ENCODE measurements around the gene RAB25.

The RAB25 gene

DNA sequence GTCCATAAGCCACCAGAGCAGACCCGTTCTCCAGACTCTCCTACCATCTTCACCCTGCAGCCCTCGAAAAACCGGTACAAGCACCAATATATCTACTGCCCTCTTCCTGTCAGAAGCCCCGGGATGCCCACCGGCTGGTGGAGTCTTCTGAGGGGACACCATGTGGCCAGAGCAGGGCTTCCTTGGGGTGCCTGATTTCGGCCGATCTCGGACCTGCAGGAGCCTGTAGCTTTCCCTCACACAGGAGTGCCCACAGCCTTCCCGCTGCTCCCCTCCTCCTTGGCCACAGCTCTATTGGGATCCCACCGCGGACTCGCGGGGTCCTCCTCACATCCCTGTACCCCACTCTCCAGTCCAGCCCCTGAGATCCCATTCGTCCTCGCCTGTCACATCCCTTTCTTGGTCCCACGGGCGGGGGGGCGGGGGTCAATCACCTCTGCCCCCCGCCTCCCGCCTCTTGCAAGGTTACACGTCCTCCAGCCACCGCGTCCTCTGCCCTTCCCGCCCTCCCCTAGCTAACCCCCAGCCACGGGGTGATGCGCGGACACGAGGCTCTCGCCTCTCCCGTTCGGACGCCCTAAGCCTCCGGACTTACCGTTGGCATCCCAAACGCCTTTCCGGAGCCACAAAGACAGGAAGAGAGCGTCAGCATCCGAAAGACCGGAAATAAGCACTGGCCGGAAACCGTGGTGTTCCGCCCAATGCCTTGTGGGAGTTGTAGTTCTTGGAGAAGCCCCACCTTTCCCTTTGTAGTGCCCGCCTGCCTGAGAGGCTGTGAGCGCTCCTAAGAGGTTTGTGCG, 40.5 kb upstream of the RAB25 start, which contains the start of gene SSR2 (continued):
- no peak for TF ChIP-seq REPIN1 (tag by site-specific recombination; IDR thresholded peaks at IDR 0.05; ENCODE audit: low read depth)
- peak; percentile 28; the same call in 1 of the 2 replicates for TF ChIP-seq GLIS2 (tag by site-specific recombination; IDR thresholded peaks at IDR 0.05)
- no peak for TF ChIP-seq MYNN (tag by site-specific recombination; IDR thresholded peaks at IDR 0.05; ENCODE audit: borderline replicate concordance)
- no peak for TF ChIP-seq ZNF169 (tag by site-specific recombination; IDR thresholded peaks at IDR 0.05)
- TF ChIP-seq, protein P1, sequence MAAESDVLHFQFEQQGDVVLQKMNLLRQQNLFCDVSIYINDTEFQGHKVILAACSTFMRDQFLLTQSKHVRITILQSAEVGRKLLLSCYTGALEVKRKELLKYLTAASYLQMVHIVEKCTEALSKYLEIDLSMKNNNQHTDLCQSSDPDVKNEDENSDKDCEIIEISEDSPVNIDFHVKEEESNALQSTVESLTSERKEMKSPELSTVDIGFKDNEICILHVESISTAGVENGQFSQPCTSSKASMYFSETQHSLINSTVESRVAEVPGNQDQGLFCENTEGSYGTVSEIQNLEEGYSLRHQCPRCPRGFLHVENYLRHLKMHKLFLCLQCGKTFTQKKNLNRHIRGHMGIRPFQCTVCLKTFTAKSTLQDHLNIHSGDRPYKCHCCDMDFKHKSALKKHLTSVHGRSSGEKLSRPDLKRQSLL (tag by site-specific recombination; IDR thresholded peaks at IDR 0.05) = no peak
- peak; percentile 71 for TF ChIP-seq SP3 (tag by site-specific recombination; IDR thresholded peaks at IDR 0.05)
- no peak for TF ChIP-seq ZNF121 (tag by site-specific recombination; IDR thresholded peaks at IDR 0.05)
- TF ChIP-seq, protein P2, sequence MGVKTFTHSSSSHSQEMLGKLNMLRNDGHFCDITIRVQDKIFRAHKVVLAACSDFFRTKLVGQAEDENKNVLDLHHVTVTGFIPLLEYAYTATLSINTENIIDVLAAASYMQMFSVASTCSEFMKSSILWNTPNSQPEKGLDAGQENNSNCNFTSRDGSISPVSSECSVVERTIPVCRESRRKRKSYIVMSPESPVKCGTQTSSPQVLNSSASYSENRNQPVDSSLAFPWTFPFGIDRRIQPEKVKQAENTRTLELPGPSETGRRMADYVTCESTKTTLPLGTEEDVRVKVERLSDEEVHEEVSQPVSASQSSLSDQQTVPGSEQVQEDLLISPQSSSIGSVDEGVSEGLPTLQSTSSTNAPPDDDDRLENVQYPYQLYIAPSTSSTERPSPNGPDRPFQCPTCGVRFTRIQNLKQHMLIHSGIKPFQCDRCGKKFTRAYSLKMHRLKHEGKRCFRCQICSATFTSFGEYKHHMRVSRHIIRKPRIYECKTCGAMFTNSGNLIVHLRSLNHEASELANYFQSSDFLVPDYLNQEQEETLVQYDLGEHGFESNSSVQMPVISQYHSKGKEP (tag by site-specific recombination; IDR thresholded peaks at IDR 0.05) = no peak
- TF ChIP-seq, protein P3, sequence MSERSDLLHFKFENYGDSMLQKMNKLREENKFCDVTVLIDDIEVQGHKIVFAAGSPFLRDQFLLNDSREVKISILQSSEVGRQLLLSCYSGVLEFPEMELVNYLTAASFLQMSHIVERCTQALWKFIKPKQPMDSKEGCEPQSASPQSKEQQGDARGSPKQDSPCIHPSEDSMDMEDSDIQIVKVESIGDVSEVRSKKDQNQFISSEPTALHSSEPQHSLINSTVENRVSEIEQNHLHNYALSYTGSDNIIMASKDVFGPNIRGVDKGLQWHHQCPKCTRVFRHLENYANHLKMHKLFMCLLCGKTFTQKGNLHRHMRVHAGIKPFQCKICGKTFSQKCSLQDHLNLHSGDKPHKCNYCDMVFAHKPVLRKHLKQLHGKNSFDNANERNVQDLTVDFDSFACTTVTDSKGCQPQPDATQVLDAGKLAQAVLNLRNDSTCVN (tag by site-specific recombination; optimal IDR thresholded peaks at IDR 0.05) = peak; percentile 18
- TF ChIP-seq KLF9 (tag by site-specific recombination; IDR thresholded peaks at IDR 0.05; ENCODE audit: low read depth) = no peak
- no peak for TF ChIP-seq ZNF777 (tag by site-specific recombination; IDR thresholded peaks at IDR 0.05; ENCODE audit: borderline replicate concordance)
- TF ChIP-seq, protein P4, sequence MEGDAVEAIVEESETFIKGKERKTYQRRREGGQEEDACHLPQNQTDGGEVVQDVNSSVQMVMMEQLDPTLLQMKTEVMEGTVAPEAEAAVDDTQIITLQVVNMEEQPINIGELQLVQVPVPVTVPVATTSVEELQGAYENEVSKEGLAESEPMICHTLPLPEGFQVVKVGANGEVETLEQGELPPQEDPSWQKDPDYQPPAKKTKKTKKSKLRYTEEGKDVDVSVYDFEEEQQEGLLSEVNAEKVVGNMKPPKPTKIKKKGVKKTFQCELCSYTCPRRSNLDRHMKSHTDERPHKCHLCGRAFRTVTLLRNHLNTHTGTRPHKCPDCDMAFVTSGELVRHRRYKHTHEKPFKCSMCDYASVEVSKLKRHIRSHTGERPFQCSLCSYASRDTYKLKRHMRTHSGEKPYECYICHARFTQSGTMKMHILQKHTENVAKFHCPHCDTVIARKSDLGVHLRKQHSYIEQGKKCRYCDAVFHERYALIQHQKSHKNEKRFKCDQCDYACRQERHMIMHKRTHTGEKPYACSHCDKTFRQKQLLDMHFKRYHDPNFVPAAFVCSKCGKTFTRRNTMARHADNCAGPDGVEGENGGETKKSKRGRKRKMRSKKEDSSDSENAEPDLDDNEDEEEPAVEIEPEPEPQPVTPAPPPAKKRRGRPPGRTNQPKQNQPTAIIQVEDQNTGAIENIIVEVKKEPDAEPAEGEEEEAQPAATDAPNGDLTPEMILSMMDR (tag by site-specific recombination; IDR thresholded peaks at IDR 0.05) = peak; percentile 78; the same call in 1 of the 2 replicates
- TF ChIP-seq, protein P5, sequence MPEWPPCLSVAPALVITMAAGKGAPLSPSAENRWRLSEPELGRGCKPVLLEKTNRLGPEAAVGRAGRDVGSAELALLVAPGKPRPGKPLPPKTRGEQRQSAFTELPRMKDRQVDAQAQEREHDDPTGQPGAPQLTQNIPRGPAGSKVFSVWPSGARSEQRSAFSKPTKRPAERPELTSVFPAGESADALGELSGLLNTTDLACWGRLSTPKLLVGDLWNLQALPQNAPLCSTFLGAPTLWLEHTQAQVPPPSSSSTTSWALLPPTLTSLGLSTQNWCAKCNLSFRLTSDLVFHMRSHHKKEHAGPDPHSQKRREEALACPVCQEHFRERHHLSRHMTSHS (tag by site-specific recombination; IDR thresholded peaks at IDR 0.05) = no peak
- TF ChIP-seq KLF1 (tag by site-specific recombination; IDR thresholded peaks at IDR 0.05) = no peak
- no peak for TF ChIP-seq ZNF138 (tag by site-specific recombination; IDR thresholded peaks at IDR 0.05; ENCODE audit: borderline replicate concordance)
- peak; percentile 95 for TF ChIP-seq ZNF76 (tag by site-specific recombination; IDR thresholded peaks at IDR 0.05; ENCODE audit: borderline replicate concordance, low read depth)
- TF ChIP-seq, protein P6, sequence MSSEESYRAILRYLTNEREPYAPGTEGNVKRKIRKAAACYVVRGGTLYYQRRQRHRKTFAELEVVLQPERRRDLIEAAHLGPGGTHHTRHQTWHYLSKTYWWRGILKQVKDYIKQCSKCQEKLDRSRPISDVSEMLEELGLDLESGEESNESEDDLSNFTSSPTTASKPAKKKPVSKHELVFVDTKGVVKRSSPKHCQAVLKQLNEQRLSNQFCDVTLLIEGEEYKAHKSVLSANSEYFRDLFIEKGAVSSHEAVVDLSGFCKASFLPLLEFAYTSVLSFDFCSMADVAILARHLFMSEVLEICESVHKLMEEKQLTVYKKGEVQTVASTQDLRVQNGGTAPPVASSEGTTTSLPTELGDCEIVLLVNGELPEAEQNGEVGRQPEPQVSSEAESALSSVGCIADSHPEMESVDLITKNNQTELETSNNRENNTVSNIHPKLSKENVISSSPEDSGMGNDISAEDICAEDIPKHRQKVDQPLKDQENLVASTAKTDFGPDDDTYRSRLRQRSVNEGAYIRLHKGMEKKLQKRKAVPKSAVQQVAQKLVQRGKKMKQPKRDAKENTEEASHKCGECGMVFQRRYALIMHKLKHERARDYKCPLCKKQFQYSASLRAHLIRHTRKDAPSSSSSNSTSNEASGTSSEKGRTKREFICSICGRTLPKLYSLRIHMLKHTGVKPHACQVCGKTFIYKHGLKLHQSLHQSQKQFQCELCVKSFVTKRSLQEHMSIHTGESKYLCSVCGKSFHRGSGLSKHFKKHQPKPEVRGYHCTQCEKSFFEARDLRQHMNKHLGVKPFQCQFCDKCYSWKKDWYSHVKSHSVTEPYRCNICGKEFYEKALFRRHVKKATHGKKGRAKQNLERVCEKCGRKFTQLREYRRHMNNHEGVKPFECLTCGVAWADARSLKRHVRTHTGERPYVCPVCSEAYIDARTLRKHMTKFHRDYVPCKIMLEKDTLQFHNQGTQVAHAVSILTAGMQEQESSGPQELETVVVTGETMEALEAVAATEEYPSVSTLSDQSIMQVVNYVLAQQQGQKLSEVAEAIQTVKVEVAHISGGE (tag by site-specific recombination; conservative IDR thresholded peaks at IDR 0.05; ENCODE audit: low read depth) = peak; percentile 90
- TF ChIP-seq, protein P7, sequence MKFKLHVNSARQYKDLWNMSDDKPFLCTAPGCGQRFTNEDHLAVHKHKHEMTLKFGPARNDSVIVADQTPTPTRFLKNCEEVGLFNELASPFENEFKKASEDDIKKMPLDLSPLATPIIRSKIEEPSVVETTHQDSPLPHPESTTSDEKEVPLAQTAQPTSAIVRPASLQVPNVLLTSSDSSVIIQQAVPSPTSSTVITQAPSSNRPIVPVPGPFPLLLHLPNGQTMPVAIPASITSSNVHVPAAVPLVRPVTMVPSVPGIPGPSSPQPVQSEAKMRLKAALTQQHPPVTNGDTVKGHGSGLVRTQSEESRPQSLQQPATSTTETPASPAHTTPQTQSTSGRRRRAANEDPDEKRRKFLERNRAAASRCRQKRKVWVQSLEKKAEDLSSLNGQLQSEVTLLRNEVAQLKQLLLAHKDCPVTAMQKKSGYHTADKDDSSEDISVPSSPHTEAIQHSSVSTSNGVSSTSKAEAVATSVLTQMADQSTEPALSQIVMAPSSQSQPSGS (tag by site-specific recombination; IDR thresholded peaks at IDR 0.05; ENCODE audit: low read depth) = no peak
- no peak for TF ChIP-seq ZBTB20 (tag by site-specific recombination; IDR thresholded peaks at IDR 0.05)
- no peak for TF ChIP-seq ZNF560 (tag by site-specific recombination; IDR thresholded peaks at IDR 0.05; ENCODE audit: borderline replicate concordance)
- TF ChIP-seq SP2 (tag by site-specific recombination; IDR thresholded peaks at IDR 0.05) = peak; percentile 84
- TF ChIP-seq MZF1 (tag by site-specific recombination; IDR thresholded peaks at IDR 0.05; ENCODE audit: borderline replicate concordance) = no peak
- no peak for TF ChIP-seq ZNF747 (tag by site-specific recombination; IDR thresholded peaks at IDR 0.05)
- no peak for TF ChIP-seq ZNF311 (tag by site-specific recombination; IDR thresholded peaks at IDR 0.05; ENCODE audit: borderline replicate concordance)
- no peak for TF ChIP-seq ZNF48 (tag by site-specific recombination; IDR thresholded peaks at IDR 0.05)
- 0 out of 2 replicates have a peak, but pooled peaks have one; percentile 41 for TF ChIP-seq ZNF629 (tag by site-specific recombination; IDR thresholded peaks at IDR 0.05)

All from HEK293 (cell line).